Measurements from ENCODE around the gene TM4SF18.

DNA sequence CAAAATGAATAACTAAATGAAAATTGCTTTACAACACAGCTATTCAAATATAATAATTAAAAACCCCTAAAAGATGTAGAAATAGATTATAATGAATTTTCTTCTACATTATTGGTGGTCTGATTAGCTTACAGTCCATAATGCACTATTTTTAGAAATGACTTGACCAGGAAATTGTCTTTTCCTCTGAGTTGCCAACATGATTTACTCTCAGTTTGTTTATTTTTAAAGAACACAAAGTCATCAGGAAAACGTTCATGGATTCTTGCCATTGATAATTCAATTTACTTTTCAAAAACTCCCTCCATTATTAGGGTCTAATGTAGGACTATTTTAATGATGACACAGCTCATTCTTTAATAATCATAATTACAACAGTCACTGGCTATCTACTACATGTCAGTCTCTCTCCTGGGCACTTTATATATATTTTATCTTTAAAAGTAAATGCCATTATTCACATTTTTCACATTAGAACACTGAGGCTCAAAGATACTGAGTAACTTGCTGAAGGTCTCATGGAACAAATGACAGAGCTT lies 1.1 kb downstream of the TM4SF18 start:
- TF ChIP-seq POLR2AphosphoS5 (IDR thresholded peaks at IDR 0.05) (no peak), POLR2A (IDR thresholded peaks at IDR 0.05) (no peak)
- TF ChIP-seq, protein P1, sequence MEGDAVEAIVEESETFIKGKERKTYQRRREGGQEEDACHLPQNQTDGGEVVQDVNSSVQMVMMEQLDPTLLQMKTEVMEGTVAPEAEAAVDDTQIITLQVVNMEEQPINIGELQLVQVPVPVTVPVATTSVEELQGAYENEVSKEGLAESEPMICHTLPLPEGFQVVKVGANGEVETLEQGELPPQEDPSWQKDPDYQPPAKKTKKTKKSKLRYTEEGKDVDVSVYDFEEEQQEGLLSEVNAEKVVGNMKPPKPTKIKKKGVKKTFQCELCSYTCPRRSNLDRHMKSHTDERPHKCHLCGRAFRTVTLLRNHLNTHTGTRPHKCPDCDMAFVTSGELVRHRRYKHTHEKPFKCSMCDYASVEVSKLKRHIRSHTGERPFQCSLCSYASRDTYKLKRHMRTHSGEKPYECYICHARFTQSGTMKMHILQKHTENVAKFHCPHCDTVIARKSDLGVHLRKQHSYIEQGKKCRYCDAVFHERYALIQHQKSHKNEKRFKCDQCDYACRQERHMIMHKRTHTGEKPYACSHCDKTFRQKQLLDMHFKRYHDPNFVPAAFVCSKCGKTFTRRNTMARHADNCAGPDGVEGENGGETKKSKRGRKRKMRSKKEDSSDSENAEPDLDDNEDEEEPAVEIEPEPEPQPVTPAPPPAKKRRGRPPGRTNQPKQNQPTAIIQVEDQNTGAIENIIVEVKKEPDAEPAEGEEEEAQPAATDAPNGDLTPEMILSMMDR (IDR thresholded peaks at IDR 0.05) = no peak

Data from breast epithelium (tissue), 3 donors.